IPS-18c (cell line): ENCODE data around the gene BFAR.
A peak's percentile ranks its signal among the peaks of the same experiment; 100 is the strongest.
"Not testable (repeated sequence)": the region's sequence is repeated elsewhere in the genome, so short reads cannot be mapped to it uniquely, and the experiment has no call there.

Experiments
- H3K4me3 ChIP-seq: 2 replicates; pipeline ENCODE4 v1.7.0; 2013; ENCODE audit warnings: low read depth, mild to moderate bottlenecking, low read length, moderate library complexity; ENCODE audit not compliant: insufficient read depth
- H3K9me3 ChIP-seq: one replicate; pipeline ENCODE4 v1.6.1; 2013; ENCODE audit warnings: mild to moderate bottlenecking, low read length, moderate library complexity; ENCODE audit not compliant: control insufficient read depth, insufficient read depth

BFAR gene

DNA sequence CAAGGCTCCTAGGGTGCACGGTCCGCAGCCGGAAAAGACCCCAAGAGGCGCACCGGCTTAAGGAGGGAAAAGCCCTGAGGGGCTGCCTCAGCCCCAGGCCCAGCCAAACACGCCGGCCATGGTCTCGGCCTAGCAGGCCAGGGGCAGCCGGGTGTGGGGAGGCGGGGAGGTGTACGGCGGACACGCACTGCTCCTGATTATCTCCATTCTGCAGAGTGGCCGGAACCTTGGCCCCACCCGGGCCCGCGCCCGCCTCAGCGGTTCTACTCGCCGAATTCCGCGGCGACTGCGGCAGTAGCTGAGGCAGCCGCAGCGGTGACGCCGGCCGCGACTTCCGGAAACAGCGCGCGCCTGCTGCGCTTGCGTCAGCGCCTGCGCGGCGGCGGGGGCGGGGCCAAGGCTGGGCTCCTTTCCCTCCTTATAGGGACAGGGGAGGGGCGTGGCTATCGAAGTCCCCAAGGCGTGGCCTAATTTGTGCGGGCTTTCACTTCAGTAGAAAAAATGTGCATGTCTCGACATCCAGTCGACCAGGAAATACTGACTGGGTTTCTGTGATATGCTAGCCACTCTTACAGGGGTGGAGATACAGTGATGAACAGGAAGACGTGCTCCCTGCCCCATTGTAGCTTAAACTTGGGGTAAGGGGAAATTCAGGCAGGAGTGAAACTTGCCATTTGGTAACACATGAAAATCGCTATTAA, 2.7 kb upstream of the BFAR start, which contains the start of gene PARN:
PARN (minus strand) TSS at position 342 of the 701 bp plus-strand sequence; CDS start at position 207, 135 bp downstream.
- Histone ChIP-seq H3K9me3 (no peaks in the 10 kb centered on the region), H3K4me3 (peak within 1 kb of the TSS; percentile 93)

DNA sequence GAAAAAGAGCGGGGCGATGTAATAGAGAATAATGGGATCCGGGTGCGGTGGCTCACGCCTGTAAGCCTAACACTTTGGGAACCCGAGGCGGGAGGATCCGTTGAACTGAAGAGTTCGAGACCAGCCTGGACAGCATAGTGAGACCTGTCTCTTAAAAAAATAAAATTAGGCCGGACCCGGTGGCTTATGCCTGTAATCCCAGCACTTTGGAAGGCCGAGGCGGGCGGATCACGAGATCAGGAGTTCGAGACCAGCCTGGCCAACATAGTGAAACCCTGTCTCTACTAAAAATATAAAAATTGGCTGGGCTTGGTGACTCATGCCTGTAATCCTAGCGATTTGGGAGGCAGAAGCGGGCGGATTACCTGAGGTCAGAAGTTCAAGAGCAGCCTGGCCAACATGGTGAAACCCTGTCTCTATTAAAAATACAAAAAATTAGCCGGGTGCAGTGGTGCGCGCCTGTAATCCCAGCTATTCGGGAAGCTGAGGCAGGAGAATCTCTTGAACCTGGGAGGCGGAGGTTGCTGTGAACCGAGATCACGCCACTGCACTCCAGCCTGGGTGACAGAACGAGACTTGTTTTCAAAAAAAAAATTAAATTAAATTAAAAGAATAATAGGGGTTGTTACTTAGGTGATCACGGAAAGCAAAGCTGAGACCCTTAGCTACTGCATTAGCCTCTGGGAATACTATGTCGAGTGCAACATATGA, 2.0 kb upstream of the BFAR start:
- H3K4me3 ChIP-seq, result peak overlapping the region; percentile 24; the same call in 1 of the 2 replicates
- H3K9me3 ChIP-seq, result not testable (repeated sequence)

GRCh38 chr16:14634389-14634725, 1.6 kb downstream of the BFAR start:
- peak overlapping the region; percentile 89; the same call in 1 of the 2 replicates for H3K4me3 ChIP-seq
- no peaks in the 10 kb centered on the region for H3K9me3 ChIP-seq

DNA sequence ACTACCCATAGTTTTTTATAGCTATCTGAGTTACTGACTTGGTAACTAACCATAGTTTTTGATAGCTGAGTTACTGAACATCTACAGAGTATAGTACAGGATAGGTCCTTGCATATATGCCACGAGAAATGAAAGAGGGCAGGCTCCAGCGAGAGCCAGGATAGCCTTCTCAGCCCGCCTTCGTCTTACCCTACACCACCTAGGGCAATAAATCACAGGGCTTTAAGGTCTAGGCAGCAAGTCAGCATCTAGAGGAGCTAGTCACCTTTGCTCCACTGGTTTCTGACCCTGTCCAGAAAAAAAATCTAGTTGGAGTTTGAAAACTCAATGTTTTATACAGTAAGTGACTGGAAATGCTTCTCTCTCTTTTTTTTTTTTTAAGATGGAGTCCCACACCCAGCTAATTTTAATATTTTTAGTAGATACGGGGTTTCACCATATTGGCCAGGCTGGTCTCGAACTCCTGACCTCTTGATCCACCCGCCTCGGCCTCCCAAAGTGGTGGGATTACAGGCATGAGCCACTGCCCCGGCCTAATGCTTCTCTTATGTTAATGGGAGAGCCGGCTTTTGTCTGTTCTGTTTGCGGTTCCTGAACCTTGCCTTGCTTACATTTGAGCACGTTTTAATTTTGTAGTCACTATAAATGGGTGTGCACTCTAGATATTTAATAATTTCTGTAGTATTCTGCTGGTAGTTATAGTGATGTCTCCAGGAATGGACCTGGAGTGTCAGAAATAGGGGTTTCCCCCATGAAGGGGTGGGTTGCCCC, 2.8 kb downstream of the BFAR start:
- Histone ChIP-seq H3K4me3 (no peak overlapping the region; the same call in 1 of the 2 replicates), H3K9me3 (no peaks in the 10 kb centered on the region)

DNA sequence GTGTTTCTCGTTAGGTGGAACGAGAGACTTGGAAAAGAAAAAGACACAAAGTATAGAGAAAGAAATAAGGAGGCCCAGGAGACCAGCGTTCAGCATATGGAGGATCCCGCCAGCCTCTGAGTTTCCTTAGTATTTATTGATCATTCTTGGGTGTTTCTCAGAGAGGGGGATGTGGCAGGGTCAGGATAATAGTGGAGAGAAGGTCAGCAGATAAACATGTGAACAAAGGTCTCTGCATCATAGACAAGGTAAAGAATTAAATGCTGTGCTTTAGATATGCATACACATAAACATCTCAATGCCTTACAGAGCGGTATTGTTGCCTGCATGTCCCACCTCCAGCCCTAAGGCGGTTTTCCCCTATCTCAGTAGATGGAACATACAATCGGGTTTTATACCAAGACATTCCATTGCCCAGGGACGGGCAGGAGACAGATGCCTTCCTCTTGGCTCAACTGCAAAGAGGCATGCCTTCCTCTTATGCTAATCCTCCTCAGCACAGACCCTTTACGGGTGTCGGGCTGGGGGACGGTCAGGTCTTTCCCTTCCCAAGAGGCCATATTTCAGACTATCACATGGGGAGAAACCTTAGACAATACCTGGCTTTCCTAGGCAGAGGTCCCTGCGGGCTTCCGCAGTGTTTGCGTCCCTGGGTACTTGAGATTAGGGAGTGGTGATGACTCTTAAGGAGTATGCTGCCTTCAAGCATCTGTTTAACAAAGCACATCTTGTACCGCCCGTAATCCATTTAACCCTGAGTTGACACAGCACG, 3.6 kb downstream of the BFAR start:
- not testable (repeated sequence) for H3K4me3 ChIP-seq, H3K9me3 ChIP-seq

GRCh38 chr16:14636951-14637240, 4.1 kb downstream of the BFAR start:
- not testable (repeated sequence) for H3K9me3 ChIP-seq, H3K4me3 ChIP-seq

GRCh38 chr16:14640538-14640937, 7.8 kb downstream of the BFAR start:
- Histone ChIP-seq H3K9me3 (no peaks in the 10 kb centered on the region), H3K4me3 (no peak overlapping the region)

DNA sequence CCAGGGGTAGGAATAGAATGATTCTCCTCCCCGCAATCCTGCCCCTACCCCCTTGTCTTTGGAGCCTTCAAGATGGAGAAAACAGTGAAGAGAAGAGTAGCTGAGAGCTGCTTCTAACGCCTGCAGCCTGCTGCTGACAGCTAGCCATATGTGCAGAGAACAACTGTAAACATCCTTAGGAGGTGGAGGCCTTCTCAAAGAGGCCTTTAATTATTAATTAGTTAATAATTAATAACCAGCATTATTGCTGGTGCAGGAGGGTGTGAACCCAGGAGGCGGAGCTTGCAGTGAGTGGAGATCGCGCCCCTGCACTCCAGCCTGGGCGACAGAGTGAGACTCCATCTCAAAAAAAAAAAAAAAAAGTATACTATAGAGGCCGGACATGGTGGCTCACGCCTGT, 8.5 kb downstream of the BFAR start:
- Histone ChIP-seq H3K4me3 (no peak overlapping the region), H3K9me3 (no peaks in the 10 kb centered on the region)

GRCh38 chr16:14641926-14642325, 9.2 kb downstream of the BFAR start:
- Histone ChIP-seq H3K9me3 (no peaks in the 10 kb centered on the region), H3K4me3 (no peak overlapping the region)

GRCh38 chr16:14649816-14650215, 17.1 kb downstream of the BFAR start:
- H3K9me3 ChIP-seq, result no peaks in the 10 kb centered on the region
- no peak overlapping the region for H3K4me3 ChIP-seq

GRCh38 chr16:14650629-14651028, 17.9 kb downstream of the BFAR start:
- H3K4me3 ChIP-seq, result no peak overlapping the region
- no peaks in the 10 kb centered on the region for H3K9me3 ChIP-seq

DNA sequence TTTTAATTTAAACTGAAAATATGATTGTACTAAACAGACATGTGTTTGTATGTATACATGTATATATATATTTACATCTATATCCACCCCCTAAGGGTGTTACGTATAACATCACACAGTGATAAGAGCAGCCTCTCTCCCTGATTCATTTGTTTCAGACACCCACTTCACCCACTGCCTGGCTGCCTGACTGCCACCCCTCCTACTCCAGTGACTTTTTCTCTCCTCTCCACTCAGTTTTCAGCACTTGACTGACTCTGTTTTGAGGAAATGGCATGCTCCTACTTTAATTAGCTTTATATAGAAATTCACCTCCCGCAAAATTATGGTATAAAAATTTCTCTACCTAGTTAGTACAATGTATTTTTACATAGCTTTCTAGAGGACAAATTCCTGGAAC, 20.0 kb downstream of the BFAR start:
- Histone ChIP-seq H3K9me3 (no peaks in the 10 kb centered on the region), H3K4me3 (no peak overlapping the region)

- no peaks in the 10 kb centered on the region for H3K9me3 ChIP-seq
- no peak overlapping the region for H3K4me3 ChIP-seq
Measured at GRCh38 chr16:14658063-14658462, 25.3 kb downstream of the BFAR start.

- no peak overlapping the region for H3K4me3 ChIP-seq
- H3K9me3 ChIP-seq, result no peaks in the 10 kb centered on the region
Measured at GRCh38 chr16:14667347-14668266, 34.9 kb downstream of the BFAR start.

- Histone ChIP-seq H3K4me3 (no peak overlapping the region), H3K9me3 (no peaks in the 10 kb centered on the region)
Measured at GRCh38 chr16:14668556-14669223, 35.9 kb downstream of the BFAR start.

DNA sequence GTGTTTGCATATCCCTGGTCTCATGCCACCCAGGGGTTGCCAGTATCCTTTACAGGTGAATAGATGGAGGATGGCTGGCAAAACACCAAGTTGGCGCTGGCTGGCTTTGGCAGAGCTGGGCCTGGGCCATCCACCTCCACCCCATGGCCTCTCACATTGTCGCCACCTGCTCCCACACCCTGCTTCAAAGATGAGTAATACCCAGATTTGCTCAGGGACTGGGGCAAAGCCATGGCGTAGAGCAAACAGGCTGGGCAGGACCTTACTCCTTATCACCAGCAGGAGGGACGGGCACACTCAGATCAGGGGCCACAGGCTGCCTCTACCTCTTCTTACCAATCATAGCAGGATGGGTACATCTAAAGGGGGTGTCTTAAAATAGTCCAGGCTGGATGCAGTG, 37.0 kb downstream of the BFAR start:
- Histone ChIP-seq H3K4me3 (no peak overlapping the region), H3K9me3 (no peaks in the 10 kb centered on the region)
